Bone marrow (tissue), 2 donors: ENCODE measurements around the gene OR10D3.
"Not testable (repeated sequence)": the region's sequence is repeated elsewhere in the genome, so short reads cannot be mapped to it uniquely, and the experiment has no call there.

Source experiments
- DNase-seq, 2 donors: peaks; one replicate each; lab custom pipeline; 2025; lab: John Stamatoyannopoulos, UW

The OR10D3 gene, protein sequence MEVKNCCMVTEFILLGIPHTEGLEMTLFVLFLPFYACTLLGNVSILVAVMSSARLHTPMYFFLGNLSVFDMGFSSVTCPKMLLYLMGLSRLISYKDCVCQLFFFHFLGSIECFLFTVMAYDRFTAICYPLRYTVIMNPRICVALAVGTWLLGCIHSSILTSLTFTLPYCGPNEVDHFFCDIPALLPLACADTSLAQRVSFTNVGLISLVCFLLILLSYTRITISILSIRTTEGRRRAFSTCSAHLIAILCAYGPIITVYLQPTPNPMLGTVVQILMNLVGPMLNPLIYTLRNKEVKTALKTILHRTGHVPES

DNA sequence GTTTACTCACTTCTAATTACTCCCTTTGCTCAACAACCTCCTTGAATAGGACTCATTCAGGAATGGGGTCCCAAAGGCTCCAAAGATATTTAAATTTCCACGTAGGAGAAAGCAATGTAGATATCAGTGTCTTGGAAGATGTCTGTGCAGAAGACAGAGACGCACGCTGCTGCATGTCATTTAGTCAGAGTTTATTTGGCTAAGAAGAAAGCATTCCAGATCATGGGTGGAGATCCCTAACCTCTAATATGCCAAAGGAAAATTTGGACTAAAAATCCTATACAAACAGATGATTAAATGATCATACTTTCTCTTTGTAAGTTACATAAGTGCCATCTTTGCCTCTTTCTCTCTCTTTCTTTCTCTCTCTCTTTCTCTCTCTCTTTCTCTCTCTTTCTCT is at the start of gene OR10D3:
OR10D3 (plus strand) TSS at position 278 of the 400 bp plus-strand sequence. CDS start 1,925 bp downstream, outside the sequence.
- DNase-seq: no peak

- no peak for DNase-seq
These were observed 40.1 kb upstream of the OR10D3 start for GRCh38 chr11:124143034-124143433.

DNA sequence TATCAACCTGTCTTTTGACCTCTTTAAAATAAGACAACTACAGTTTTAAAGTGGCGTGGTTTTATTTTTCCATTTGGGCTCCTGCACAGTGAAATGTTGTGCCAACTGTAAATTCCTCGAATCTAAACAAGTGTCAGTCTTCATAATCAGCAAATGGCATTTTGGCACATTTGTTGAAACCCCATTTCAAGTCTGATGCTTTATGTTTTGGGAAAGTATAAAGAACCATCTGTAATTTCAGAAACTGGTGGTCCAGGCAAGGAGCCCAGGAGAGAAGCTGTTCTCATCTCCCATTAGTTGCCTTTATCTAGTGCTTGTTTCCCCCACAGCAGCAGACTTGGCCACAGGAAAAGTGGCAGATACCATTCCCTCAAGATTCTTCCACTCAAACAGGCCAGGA is 35.2 kb upstream of the OR10D3 start:
- DNase-seq: no peak

DNA sequence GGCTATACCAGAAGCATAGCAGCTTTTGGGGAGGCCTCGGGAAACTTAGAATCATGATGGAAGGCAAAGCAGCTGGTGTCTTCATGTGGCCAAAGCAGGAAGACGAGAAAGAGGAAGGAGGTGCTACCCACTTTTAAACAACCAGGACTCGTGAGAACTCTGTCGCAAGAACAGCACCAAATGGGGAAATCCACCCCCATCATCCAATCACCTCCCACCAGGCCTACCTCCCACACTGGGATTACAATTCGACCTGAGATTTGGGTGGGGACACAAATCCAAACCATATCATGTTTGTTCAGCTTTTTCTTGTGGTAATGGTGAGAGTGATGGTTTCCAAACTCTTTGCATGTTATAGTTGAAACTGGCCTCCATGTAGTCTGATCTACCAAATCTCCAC is 32.5 kb upstream of the OR10D3 start:
- no peak for DNase-seq

- no peak for DNase-seq
These were observed 30.3 kb upstream of the OR10D3 start for GRCh38 chr11:124152770-124153407.

- DNase-seq: no peak
These were observed 29.3 kb upstream of the OR10D3 start for GRCh38 chr11:124153821-124154220.

- no peak for DNase-seq
These were observed 23.7 kb upstream of the OR10D3 start for GRCh38 chr11:124159481-124159880.

DNA sequence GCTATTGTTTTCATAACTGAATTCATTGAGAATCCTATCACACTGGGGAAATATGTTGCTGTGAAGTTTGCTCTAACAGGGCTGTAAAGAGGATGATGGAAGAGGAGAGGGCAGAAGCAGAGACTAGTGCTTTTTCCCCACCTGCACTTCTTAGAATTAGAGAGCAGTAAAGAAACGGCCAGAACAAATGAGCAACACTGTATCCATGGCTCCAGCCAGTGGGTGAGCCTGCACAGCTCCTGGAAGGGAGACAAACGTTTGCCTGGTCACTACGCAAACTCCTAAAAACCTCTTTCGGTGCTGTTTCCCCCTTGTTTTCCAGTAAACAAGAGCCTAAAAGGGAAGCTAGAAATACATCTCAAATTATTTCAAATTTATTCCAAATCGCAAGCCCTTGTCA is 22.2 kb upstream of the OR10D3 start:
- no peak for DNase-seq

- no peak for DNase-seq
These were observed 15.3 kb upstream of the OR10D3 start for GRCh38 chr11:124167826-124168231.

DNA sequence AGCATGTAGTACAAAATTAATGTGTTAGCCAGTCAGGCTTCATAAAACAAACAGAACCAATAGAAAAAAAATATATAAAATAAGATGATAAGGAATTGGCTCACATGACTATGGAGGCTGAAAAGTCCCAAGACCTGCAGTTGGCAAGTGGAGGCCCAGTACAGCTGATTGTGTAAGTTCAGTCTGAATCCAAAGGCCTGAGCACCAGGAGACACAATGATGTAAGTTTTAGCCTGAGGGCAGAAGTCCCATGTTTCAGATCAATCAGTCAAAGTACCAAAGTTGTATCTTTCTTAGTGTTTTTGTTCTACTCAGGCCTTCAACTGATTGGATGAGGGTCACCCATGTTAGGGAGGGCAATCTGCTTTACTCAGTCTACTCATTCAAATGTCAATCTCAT is 14.3 kb upstream of the OR10D3 start:
- DNase-seq: no peak

- DNase-seq: not testable (repeated sequence)
These were observed 12.8 kb upstream of the OR10D3 start for GRCh38 chr11:124170315-124170714.

DNA sequence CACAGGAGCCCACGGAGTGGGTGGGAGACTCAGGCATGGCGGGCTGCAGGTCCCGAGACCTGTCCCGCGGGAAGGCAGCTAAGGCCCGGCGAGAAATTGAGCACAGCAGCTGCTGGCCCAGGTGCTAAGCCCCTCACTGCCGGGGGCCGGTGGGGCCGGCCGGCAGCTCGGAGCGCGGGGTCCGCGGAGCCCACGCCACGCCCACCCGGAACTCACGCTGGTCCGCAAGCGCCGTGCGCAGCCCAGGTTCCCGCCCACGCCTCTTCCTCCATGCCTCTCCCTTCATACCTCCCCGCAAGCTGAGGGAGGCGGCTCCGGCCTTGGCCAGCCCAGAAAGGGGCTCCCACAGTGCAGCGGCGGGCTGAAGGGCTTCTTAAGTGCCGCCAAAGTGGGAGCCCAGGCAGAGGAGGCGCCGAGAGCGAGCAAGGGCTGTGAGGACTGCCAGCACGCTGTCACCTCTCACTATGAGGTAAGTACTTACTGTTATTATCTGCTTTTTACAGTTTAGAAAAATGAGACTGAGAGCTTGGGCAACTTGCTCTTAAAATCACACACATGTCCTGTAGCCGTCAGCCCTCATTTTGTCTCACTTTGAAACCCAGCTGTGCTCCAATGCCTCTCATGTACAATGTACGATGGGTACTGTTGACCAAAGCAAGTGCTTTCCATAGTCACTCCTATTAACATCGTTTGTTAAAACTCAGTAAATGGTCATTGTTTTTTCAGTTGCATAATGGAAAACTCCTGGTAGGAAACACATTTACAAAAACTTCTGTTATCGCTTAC is 12.2 kb upstream of the OR10D3 start:
- DNase-seq: no peak

GRCh38 chr11:124172101-124172500 is 11.0 kb upstream of the OR10D3 start:
- DNase-seq: no peak

DNA sequence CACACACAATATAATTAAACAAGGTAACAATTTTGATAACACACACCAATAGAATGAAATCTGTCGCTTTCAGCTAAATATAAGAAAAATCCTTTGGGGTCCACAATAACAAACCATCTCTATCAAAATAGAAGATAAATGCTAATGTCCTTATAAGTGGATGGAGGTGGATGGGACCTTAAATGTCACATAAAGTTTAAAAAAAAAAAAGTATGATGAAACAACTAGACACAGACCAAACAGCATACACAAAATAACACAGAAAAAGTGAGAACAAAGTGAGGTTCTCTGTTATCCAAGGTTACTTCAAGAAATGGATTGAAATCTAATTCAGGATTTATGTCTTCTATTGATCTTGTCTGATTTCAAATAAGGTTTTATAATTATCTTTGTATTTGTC is 10.5 kb upstream of the OR10D3 start:
- DNase-seq: no peak

- peak in 1 of 2 donors; percentile 13 for DNase-seq
These were observed 9.1 kb upstream of the OR10D3 start for GRCh38 chr11:124174001-124174583.

GRCh38 chr11:124176925-124177715 is 6.0 kb upstream of the OR10D3 start:
- DNase-seq: no peak

GRCh38 chr11:124179310-124179709 is 3.8 kb upstream of the OR10D3 start:
- no peak for DNase-seq

DNA sequence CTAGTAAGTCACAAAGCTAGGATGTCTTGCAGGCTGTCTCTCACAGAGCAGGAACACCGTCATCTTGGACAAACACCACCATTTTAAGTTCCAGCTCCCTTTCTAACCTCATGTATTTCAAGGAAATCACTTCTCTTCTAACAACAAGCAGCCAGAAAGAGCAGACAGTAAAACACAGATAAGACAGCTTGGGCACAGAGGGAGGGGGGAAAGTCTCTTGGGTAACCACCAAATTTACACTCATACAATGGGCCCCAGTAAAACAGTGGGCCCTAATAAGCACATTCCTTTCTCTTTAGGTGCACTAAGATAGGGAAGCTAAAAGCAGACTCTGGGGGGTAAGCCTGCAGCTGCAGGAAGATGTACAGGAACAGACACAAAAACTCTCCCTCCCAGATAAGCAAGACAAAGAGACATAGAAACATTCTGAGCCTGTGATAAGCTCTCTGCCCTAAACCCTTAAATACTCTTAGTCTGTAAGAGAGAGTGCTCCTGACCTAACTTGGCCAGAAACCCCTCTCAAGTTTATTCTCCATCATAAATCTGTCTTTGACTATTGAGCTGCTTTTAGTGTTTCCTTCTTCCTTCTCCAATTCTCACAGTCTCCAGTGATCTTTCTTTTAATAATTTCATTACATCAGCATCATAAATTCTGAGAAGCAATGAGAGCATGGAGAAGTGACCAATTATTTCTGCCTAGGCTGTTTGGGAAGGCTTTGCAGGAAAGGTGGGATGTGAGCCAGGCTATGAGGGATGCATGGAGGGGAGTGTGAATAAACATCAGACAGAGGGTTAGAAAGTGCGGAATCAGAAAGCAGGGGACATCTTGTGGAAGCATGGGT is 7.4 kb downstream of the OR10D3 start:
- peak in 1 of 2 donors; percentile 58 for DNase-seq

GRCh38 chr11:124193221-124194010 is 10.3 kb downstream of the OR10D3 start:
- DNase-seq: no peak
